ENCODE measurements around the gene TRMT13. TPM values are rescaled to one million over a fixed set of nuclear protein-coding genes. Genes with fewer than 3 reads are reported as not detected.

Gene TRMT13
- total RNA-seq, 1 donor, result 6.3 TPM

- H3K27me3 ChIP-seq (ENCODE audit: insufficient read depth, low read length), result no peaks in the 10 kb centered on the region
- no peaks in the 10 kb centered on the region for H3K9me3 ChIP-seq (ENCODE audit: low read depth, low read length)
- no peak overlapping the region for H3K4me3 ChIP-seq (ENCODE audit: low read length)
- H3K4me1 ChIP-seq (ENCODE audit: insufficient read depth, low read length), result no peaks in the 10 kb centered on the region
Measured at GRCh38 chr1:100141192-100141591, 8.2 kb downstream of the TRMT13 start.

GRCh38 chr1:100142343-100142742 lies 9.4 kb downstream of the TRMT13 start:
- no peaks in the 10 kb centered on the region for H3K4me1 ChIP-seq (ENCODE audit: insufficient read depth, low read length)
- no peaks in the 10 kb centered on the region for H3K9me3 ChIP-seq (ENCODE audit: low read depth, low read length)
- no peaks in the 10 kb centered on the region for H3K27me3 ChIP-seq (ENCODE audit: insufficient read depth, low read length)
- no peak overlapping the region for H3K4me3 ChIP-seq (ENCODE audit: low read length)

GRCh38 chr1:100145116-100145515 lies 12.2 kb downstream of the TRMT13 start:
- H3K9me3 ChIP-seq (ENCODE audit: low read depth, low read length), result no peaks in the 10 kb centered on the region
- no peak overlapping the region for H3K4me3 ChIP-seq (ENCODE audit: low read length)
- H3K27me3 ChIP-seq (ENCODE audit: insufficient read depth, low read length), result no peaks in the 10 kb centered on the region
- no peaks in the 10 kb centered on the region for H3K4me1 ChIP-seq (ENCODE audit: insufficient read depth, low read length)

GRCh38 chr1:100146958-100147357 lies 14.0 kb downstream of the TRMT13 start:
- H3K4me1 ChIP-seq (ENCODE audit: insufficient read depth, low read length), result no peaks in the 10 kb centered on the region
- no peaks in the 10 kb centered on the region for H3K27me3 ChIP-seq (ENCODE audit: insufficient read depth, low read length)
- no peaks in the 10 kb centered on the region for H3K9me3 ChIP-seq (ENCODE audit: low read depth, low read length)
- H3K4me3 ChIP-seq (ENCODE audit: low read length), result no peak overlapping the region

GRCh38 chr1:100147875-100148274 lies 14.9 kb downstream of the TRMT13 start:
- Histone ChIP-seq H3K4me3 (ENCODE audit: low read length) (no peak overlapping the region), H3K4me1 (ENCODE audit: insufficient read depth, low read length) (no peaks in the 10 kb centered on the region), H3K9me3 (ENCODE audit: low read depth, low read length) (no peaks in the 10 kb centered on the region), H3K27me3 (ENCODE audit: insufficient read depth, low read length) (no peaks in the 10 kb centered on the region)

GRCh38 chr1:100151679-100152078 lies 18.7 kb downstream of the TRMT13 start:
- Histone ChIP-seq H3K27me3 (ENCODE audit: insufficient read depth, low read length) (no peaks in the 10 kb centered on the region), H3K4me1 (ENCODE audit: insufficient read depth, low read length) (no peaks in the 10 kb centered on the region), H3K9me3 (ENCODE audit: low read depth, low read length) (no peaks in the 10 kb centered on the region), H3K4me3 (ENCODE audit: low read length) (no peak overlapping the region)

- H3K27me3 ChIP-seq (ENCODE audit: insufficient read depth, low read length), result no peaks in the 10 kb centered on the region
- H3K4me3 ChIP-seq (ENCODE audit: low read length), result no peak overlapping the region
- no peaks in the 10 kb centered on the region for H3K4me1 ChIP-seq (ENCODE audit: insufficient read depth, low read length)
- no peaks in the 10 kb centered on the region for H3K9me3 ChIP-seq (ENCODE audit: low read depth, low read length)
Measured at GRCh38 chr1:100152271-100152670, 19.3 kb downstream of the TRMT13 start.

- Histone ChIP-seq H3K9me3 (ENCODE audit: low read depth, low read length) (no peaks in the 10 kb centered on the region), H3K27me3 (ENCODE audit: insufficient read depth, low read length) (no peaks in the 10 kb centered on the region), H3K4me1 (ENCODE audit: insufficient read depth, low read length) (no peaks in the 10 kb centered on the region), H3K4me3 (ENCODE audit: low read length) (no peak overlapping the region)
Measured at GRCh38 chr1:100162881-100163280, 29.9 kb downstream of the TRMT13 start.

- Histone ChIP-seq H3K4me3 (ENCODE audit: low read length) (no peak overlapping the region), H3K4me1 (ENCODE audit: insufficient read depth, low read length) (no peaks in the 10 kb centered on the region), H3K27me3 (ENCODE audit: insufficient read depth, low read length) (no peaks in the 10 kb centered on the region), H3K9me3 (ENCODE audit: low read depth, low read length) (no peaks in the 10 kb centered on the region)
Measured at GRCh38 chr1:100164216-100164615, 31.3 kb downstream of the TRMT13 start.

GRCh38 chr1:100164702-100165101 lies 31.7 kb downstream of the TRMT13 start:
- no peaks in the 10 kb centered on the region for H3K4me1 ChIP-seq (ENCODE audit: insufficient read depth, low read length)
- no peaks in the 10 kb centered on the region for H3K27me3 ChIP-seq (ENCODE audit: insufficient read depth, low read length)
- no peak overlapping the region for H3K4me3 ChIP-seq (ENCODE audit: low read length)
- no peaks in the 10 kb centered on the region for H3K9me3 ChIP-seq (ENCODE audit: low read depth, low read length)

GRCh38 chr1:100168051-100168450 lies 35.1 kb downstream of the TRMT13 start:
- Histone ChIP-seq H3K4me3 (ENCODE audit: low read length) (no peak overlapping the region), H3K27me3 (ENCODE audit: insufficient read depth, low read length) (no peaks in the 10 kb centered on the region), H3K9me3 (ENCODE audit: low read depth, low read length) (no peaks in the 10 kb centered on the region), H3K4me1 (ENCODE audit: insufficient read depth, low read length) (no peaks in the 10 kb centered on the region)

- H3K27me3 ChIP-seq (ENCODE audit: insufficient read depth, low read length), result no peaks in the 10 kb centered on the region
Measured at GRCh38 chr1:100177295-100178041, 44.5 kb downstream of the TRMT13 start.

GRCh38 chr1:100178091-100178490 lies 45.1 kb downstream of the TRMT13 start, which contains the start of gene LRRC39:
TSS of gene LRRC39 (minus strand) at chr1:100178256. CDS start at chr1:100168516, 9,740 bp downstream.
- Histone ChIP-seq H3K27me3 (ENCODE audit: insufficient read depth, low read length) (no peaks in the 10 kb centered on the region), H3K9me3 (ENCODE audit: low read depth, low read length) (no peaks in the 10 kb centered on the region)

More at GRCh38 chr1:100177295-100178041, 44.5 kb downstream of the TRMT13 start:
- H3K4me1 ChIP-seq (ENCODE audit: insufficient read depth, low read length), result no peaks in the 10 kb centered on the region
- no peak overlapping the region for H3K4me3 ChIP-seq (ENCODE audit: low read length)
- no peaks in the 10 kb centered on the region for H3K9me3 ChIP-seq (ENCODE audit: low read depth, low read length)

GRCh38 chr1:100183370-100183769 lies 50.4 kb downstream of the TRMT13 start:
- no peaks in the 10 kb centered on the region for H3K27me3 ChIP-seq (ENCODE audit: insufficient read depth, low read length)
- no peaks in the 10 kb centered on the region for H3K9me3 ChIP-seq (ENCODE audit: low read depth, low read length)
- no peak overlapping the region for H3K4me3 ChIP-seq (ENCODE audit: low read length)
- no peaks in the 10 kb centered on the region for H3K4me1 ChIP-seq (ENCODE audit: insufficient read depth, low read length)

More at GRCh38 chr1:100178091-100178490, 45.1 kb downstream of the TRMT13 start, which contains the start of gene LRRC39:
- H3K4me3 ChIP-seq (ENCODE audit: low read length), result no peak within 1 kb of the TSS
- H3K4me1 ChIP-seq (ENCODE audit: insufficient read depth, low read length), result no peaks in the 10 kb centered on the region

GRCh38 chr1:100184536-100184935 lies 51.6 kb downstream of the TRMT13 start:
- H3K4me3 ChIP-seq (ENCODE audit: low read length), result no peak overlapping the region
- H3K9me3 ChIP-seq (ENCODE audit: low read depth, low read length), result no peaks in the 10 kb centered on the region
- no peaks in the 10 kb centered on the region for H3K27me3 ChIP-seq (ENCODE audit: insufficient read depth, low read length)
- H3K4me1 ChIP-seq (ENCODE audit: insufficient read depth, low read length), result no peaks in the 10 kb centered on the region

- Histone ChIP-seq H3K9me3 (ENCODE audit: low read depth, low read length) (no peaks in the 10 kb centered on the region), H3K4me1 (ENCODE audit: insufficient read depth, low read length) (no peaks in the 10 kb centered on the region), H3K27me3 (ENCODE audit: insufficient read depth, low read length) (no peaks in the 10 kb centered on the region), H3K4me3 (ENCODE audit: low read length) (no peak overlapping the region)
Measured at GRCh38 chr1:100187912-100188311, 54.9 kb downstream of the TRMT13 start.
